Kidney tubule cell (primary cell): Measurements from ENCODE around the gene GAS7.

Experiments used
- DNase-seq: peaks from one replicate; pipeline ENCODE4 v3.0.0-alpha.2; 2018; ENCODE audit warnings: low spot score

The GAS7 gene

GRCh38 chr17:10200645-10201044, 2.2 kb upstream of the GAS7 start:
- DNase-seq, result no peak

- DNase-seq, result no peak
Measured at GRCh38 chr17:10200016-10200415, 1.6 kb upstream of the GAS7 start.

- no peak for DNase-seq
Measured at GRCh38 chr17:10197721-10198508, 491 bp downstream of the GAS7 start.

- DNase-seq, result no peak
Measured at GRCh38 chr17:10197362-10197720, 1.1 kb downstream of the GAS7 start.

GRCh38 chr17:10196941-10197340, 1.5 kb downstream of the GAS7 start:
- no peak for DNase-seq

- DNase-seq, result no peak
Measured at GRCh38 chr17:10196384-10196895, 2.0 kb downstream of the GAS7 start.

GRCh38 chr17:10195090-10195805, 3.2 kb downstream of the GAS7 start:
- no peak for DNase-seq

GRCh38 chr17:10193632-10194031, 4.8 kb downstream of the GAS7 start:
- DNase-seq, result no peak

- DNase-seq, result no peak
Measured at GRCh38 chr17:10192972-10193371, 5.4 kb downstream of the GAS7 start.

- DNase-seq, result no peak
Measured at GRCh38 chr17:10192461-10192860, 5.9 kb downstream of the GAS7 start.

- DNase-seq, result no peak
Measured at GRCh38 chr17:10187456-10187855, 10.9 kb downstream of the GAS7 start.

GRCh38 chr17:10186771-10187410, 11.5 kb downstream of the GAS7 start:
- DNase-seq, result no peak

- no peak for DNase-seq
Measured at GRCh38 chr17:10183931-10184930, 14.2 kb downstream of the GAS7 start.

- DNase-seq, result no peak
Measured at GRCh38 chr17:10182785-10183184, 15.6 kb downstream of the GAS7 start.

- no peak for DNase-seq
Measured at GRCh38 chr17:10178506-10178991, 19.9 kb downstream of the GAS7 start.

GRCh38 chr17:10177913-10178505, 20.4 kb downstream of the GAS7 start:
- no peak for DNase-seq

- no peak for DNase-seq
Measured at GRCh38 chr17:10177131-10177912, 21.1 kb downstream of the GAS7 start.

- no peak for DNase-seq
Measured at GRCh38 chr17:10173913-10174312, 24.5 kb downstream of the GAS7 start.

GRCh38 chr17:10172778-10173177, 25.6 kb downstream of the GAS7 start:
- DNase-seq, result no peak

GRCh38 chr17:10172241-10172741, 26.1 kb downstream of the GAS7 start:
- DNase-seq, result no peak
